ENCODE results near the gene UTS2R. TPM values are rescaled to one million over a fixed set of nuclear protein-coding genes. Genes with fewer than 3 reads are reported as not detected.

Gene UTS2R
- total and polyA plus RNA-seq, 7 donors, result not detected

DNA sequence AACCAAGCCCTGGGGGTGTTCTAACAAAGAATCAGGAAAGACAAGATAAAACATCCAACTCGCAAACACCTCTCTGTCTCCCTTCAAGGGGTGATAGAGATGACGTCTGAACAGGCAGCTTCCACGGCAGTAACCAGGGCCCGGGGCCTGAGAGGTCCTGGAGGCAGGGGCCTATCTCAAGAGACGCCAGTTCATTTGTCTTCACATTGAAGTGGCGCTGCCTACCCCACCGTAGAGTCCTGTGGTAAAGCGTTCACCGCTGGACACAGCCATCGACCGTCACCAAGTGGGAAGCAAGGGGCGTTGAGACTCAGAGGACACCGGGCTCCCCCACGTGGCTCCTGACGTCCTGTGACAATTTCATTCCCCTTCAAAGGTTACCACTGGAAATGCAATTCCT, 21.4 kb downstream of the UTS2R start:
- intact Hi-C loops (cut with DNase I), result no loop called here
- no peak overlapping the region for H3K4me3 ChIP-seq
- H3K36me3 ChIP-seq, result peaks cover 0 to 34% (median 4%) of the 10 kb centered on the region in 4 donors
- no peak overlapping the region for H3K27ac ChIP-seq
- WGBS, 2 donors, result 94 to 95% methylated on average over 15 of the region's 15 CpGs
- no peaks in the 10 kb centered on the region for H3K9me3 ChIP-seq
- TF ChIP-seq POLR2AphosphoS5 (IDR thresholded peaks at IDR 0.05), result no peak
- TF ChIP-seq, protein P1, sequence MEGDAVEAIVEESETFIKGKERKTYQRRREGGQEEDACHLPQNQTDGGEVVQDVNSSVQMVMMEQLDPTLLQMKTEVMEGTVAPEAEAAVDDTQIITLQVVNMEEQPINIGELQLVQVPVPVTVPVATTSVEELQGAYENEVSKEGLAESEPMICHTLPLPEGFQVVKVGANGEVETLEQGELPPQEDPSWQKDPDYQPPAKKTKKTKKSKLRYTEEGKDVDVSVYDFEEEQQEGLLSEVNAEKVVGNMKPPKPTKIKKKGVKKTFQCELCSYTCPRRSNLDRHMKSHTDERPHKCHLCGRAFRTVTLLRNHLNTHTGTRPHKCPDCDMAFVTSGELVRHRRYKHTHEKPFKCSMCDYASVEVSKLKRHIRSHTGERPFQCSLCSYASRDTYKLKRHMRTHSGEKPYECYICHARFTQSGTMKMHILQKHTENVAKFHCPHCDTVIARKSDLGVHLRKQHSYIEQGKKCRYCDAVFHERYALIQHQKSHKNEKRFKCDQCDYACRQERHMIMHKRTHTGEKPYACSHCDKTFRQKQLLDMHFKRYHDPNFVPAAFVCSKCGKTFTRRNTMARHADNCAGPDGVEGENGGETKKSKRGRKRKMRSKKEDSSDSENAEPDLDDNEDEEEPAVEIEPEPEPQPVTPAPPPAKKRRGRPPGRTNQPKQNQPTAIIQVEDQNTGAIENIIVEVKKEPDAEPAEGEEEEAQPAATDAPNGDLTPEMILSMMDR (IDR thresholded peaks at IDR 0.05), result no peak
- TF ChIP-seq POLR2A (IDR thresholded peaks at IDR 0.05), result no peak
- TF ChIP-seq EP300 (IDR thresholded peaks at IDR 0.05), result no peak
- H3K4me1 ChIP-seq, result no peaks in the 10 kb centered on the region
- no peaks in the 10 kb centered on the region for H3K27me3 ChIP-seq
- no peak for DNase-seq

DNA sequence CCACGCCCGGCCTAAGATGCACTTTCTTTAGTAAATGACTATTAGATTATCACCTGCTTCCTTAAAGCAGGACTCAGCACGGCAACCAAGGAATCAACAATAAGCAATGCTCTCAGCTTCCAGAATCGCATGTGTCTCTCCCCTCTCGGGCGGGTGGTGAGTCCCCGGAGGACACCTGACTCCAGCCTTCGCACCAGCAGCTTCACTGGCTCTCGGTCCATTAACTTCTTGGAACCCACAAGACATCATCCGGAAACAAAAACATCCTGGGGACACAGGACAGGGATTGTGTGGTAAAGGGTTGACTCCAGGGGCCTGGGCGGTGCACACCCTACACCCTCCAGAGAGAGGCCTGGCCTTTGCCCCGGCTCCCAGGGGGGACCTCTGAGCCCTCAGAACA, 22.7 kb downstream of the UTS2R start:
- H3K4me3 ChIP-seq, result no peak overlapping the region
- TF ChIP-seq POLR2A (IDR thresholded peaks at IDR 0.05), result no peak
- no peak for TF ChIP-seq EP300 (IDR thresholded peaks at IDR 0.05)
- TF ChIP-seq POLR2AphosphoS5 (IDR thresholded peaks at IDR 0.05), result no peak
- TF ChIP-seq, protein P1 (IDR thresholded peaks at IDR 0.05), result no peak
- H3K9me3 ChIP-seq, result no peaks in the 10 kb centered on the region
- WGBS, 2 donors, result 88 to 96% methylated on average over 12 of the region's 12 CpGs
- no peak for DNase-seq
- peaks cover 0 to under 1% (median 0%) of the 10 kb centered on the region in 4 donors for H3K4me1 ChIP-seq
- H3K36me3 ChIP-seq, result peaks cover 0 to 37% (median 4%) of the 10 kb centered on the region in 4 donors
- intact Hi-C loops (cut with DNase I), result no loop called here
- H3K27ac ChIP-seq, result no peak overlapping the region
- no peaks in the 10 kb centered on the region for H3K27me3 ChIP-seq

GRCh38 chr17:82396601-82397435, 25.3 kb downstream of the UTS2R start:
- Histone ChIP-seq H3K4me1 (peaks cover 0 to 12% (median 0%) of the 10 kb centered on the region in 4 donors), H3K27ac (peak overlapping the region in 1 of 4 donors; percentile 6), H3K27me3 (no peaks in the 10 kb centered on the region), H3K9me3 (no peaks in the 10 kb centered on the region), H3K4me3 (no peak overlapping the region), H3K36me3 (peaks cover 0 to 39% (median 4%) of the 10 kb centered on the region in 4 donors)
- intact Hi-C loops (cut with DNase I), result no loop called here
- TF ChIP-seq, protein P1 (IDR thresholded peaks at IDR 0.05), result no peak
- TF ChIP-seq POLR2A (IDR thresholded peaks at IDR 0.05), result no peak
- peak in 1 of 4 donors; percentile 28 for TF ChIP-seq POLR2AphosphoS5 (IDR thresholded peaks at IDR 0.05)
- no peak for TF ChIP-seq EP300 (IDR thresholded peaks at IDR 0.05)
- no peak for DNase-seq
- WGBS, 2 donors, result 80 to 83% methylated on average over 19 of the region's 19 CpGs

DNA sequence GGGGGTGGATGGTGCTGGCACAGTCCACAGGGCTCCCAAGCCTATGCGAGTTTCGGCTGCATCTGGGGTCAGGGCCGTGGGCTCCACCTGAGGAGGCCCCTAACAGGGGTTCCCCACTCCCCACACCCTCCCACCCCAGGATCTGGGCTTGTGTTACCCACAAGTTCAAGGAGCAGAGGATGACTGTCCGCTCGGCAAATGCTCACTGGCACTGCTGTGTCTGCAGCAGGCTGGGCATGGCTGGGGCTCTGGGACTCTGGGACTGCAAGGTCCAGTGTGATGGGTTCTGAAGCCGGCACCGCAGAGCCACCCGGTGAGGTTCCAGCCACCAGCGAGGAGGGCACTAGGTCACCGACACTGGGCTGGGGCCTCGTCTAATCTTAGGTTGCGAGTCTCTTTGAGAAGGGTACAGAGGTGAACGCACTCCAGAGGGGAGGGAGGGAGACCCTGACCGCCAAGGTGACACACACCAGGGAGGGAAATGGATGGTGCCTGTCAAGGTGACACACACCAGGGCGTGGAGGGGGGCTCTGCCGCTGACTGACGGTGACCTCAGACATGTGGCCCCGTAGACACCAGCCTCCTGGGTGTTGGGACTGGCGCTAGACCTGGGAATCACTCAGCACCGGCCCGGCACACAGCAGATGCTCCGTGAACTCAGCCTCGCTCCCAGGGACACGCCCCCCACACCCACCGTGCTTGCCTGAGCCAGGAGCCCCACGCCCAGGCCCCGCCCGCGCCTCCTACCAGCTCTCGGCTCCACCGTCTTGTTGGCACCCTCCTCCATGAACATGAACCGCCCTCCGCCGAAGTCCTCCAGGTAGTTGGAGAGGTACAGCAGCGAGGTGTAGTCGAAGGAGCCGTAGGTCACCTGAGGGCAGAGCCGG, 26.1 kb downstream of the UTS2R start:
- Histone ChIP-seq H3K27ac (no peak overlapping the region), H3K4me3 (no peak overlapping the region), H3K9me3 (no peaks in the 10 kb centered on the region), H3K36me3 (peaks cover 0 to 39% (median 3%) of the 10 kb centered on the region in 4 donors), H3K27me3 (no peaks in the 10 kb centered on the region), H3K4me1 (peaks cover 0 to 12% (median 0%) of the 10 kb centered on the region in 4 donors)
- no peak for DNase-seq
- TF ChIP-seq POLR2A (IDR thresholded peaks at IDR 0.05) (no peak), POLR2AphosphoS5 (IDR thresholded peaks at IDR 0.05) (no peak), EP300 (IDR thresholded peaks at IDR 0.05) (no peak)
- TF ChIP-seq, protein P1 (IDR thresholded peaks at IDR 0.05), result no peak
- 75 to 87% methylated on average over 38 of the region's 38 CpGs for WGBS, 2 donors
- intact Hi-C loops (cut with DNase I), result no loop called here
